Neural progenitor cell (in vitro differentiated cells): ENCODE data around the gene TRIO.
"Not testable (repeated sequence)": the region's sequence is repeated elsewhere in the genome, so short reads cannot be mapped to it uniquely, and the experiment has no call there.

Experiments
- EZH2 ChIP-seq: fragments of 200-600 bp; sonication (generic); IDR thresholded peaks from 2 replicates; pipeline ENCODE4 v1.6.1; 2017; ENCODE audit warnings: antibody characterized with exemption, mild to moderate bottlenecking, moderate library complexity
- TF ChIP-seq, protein P1 (sequence below): fragments of 200-600 bp; sonication (generic); IDR thresholded peaks from 2 replicates; pipeline ENCODE4 v1.5.1; 2017; ENCODE audit warnings: antibody characterized with exemption, mild to moderate bottlenecking

DNA sequence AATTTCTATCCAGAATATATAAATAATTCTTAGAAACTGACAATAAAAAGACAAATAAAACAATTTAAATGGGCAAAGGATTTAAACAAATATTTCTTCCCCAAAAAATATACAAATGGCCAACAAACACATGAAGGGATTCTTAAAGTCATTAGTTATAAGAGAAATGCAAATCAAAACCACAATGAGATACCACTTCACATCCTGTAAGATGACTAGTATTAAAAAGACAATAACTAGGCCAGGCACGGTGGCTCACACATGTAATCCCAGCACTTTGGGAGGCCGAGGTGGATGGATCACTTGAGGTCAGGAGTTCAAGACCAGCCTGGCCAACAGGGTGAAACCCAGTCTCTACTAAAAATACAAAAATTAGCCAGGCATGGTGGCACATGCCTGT is 45.8 kb upstream of the TRIO start:
- TF ChIP-seq, protein P1, sequence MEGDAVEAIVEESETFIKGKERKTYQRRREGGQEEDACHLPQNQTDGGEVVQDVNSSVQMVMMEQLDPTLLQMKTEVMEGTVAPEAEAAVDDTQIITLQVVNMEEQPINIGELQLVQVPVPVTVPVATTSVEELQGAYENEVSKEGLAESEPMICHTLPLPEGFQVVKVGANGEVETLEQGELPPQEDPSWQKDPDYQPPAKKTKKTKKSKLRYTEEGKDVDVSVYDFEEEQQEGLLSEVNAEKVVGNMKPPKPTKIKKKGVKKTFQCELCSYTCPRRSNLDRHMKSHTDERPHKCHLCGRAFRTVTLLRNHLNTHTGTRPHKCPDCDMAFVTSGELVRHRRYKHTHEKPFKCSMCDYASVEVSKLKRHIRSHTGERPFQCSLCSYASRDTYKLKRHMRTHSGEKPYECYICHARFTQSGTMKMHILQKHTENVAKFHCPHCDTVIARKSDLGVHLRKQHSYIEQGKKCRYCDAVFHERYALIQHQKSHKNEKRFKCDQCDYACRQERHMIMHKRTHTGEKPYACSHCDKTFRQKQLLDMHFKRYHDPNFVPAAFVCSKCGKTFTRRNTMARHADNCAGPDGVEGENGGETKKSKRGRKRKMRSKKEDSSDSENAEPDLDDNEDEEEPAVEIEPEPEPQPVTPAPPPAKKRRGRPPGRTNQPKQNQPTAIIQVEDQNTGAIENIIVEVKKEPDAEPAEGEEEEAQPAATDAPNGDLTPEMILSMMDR: not testable (repeated sequence)
- TF ChIP-seq EZH2: not testable (repeated sequence)
